VCaP (cell line): ENCODE results near the gene GPATCH8.

Source experiments
- H3K27ac ChIP-seq: fragments of 450-650 bp; 2 replicates; pipeline ENCODE4 v1.5.1; 2017
- CTCF ChIP-seq: fragments of 450-650 bp; conservative IDR thresholded peaks from 2 replicates; pipeline ENCODE4 v1.5.1; 2017; ENCODE audit warnings: mild to moderate bottlenecking, moderate library complexity

Gene GPATCH8

GRCh38 chr17:44439168-44439567 is 64.0 kb downstream of the GPATCH8 start:
- TF ChIP-seq CTCF: no peak
- no peak overlapping the region for H3K27ac ChIP-seq

GRCh38 chr17:44438636-44439035 is 64.6 kb downstream of the GPATCH8 start:
- H3K27ac ChIP-seq: no peak overlapping the region
- TF ChIP-seq CTCF: no peak

GRCh38 chr17:44436336-44436735 is 66.9 kb downstream of the GPATCH8 start:
- TF ChIP-seq CTCF: no peak
- H3K27ac ChIP-seq: no peak overlapping the region

- no peak overlapping the region for H3K27ac ChIP-seq
- TF ChIP-seq CTCF: no peak
Measured at GRCh38 chr17:44432254-44433157, 70.7 kb downstream of the GPATCH8 start.

- TF ChIP-seq CTCF: no peak
- no peak overlapping the region for H3K27ac ChIP-seq
Measured at GRCh38 chr17:44424828-44425461, 78.3 kb downstream of the GPATCH8 start.

GRCh38 chr17:44417553-44417952 is 85.7 kb downstream of the GPATCH8 start:
- H3K27ac ChIP-seq: no peak overlapping the region
- no peak for TF ChIP-seq CTCF

GRCh38 chr17:44416558-44417289 is 86.5 kb downstream of the GPATCH8 start:
- no peak for TF ChIP-seq CTCF
- H3K27ac ChIP-seq: no peak overlapping the region
